SU-DHL-6 (cell line): Measurements from ENCODE around the gene TROAP.

ENCODE experiments used
- EZH2phosphoT487 ChIP-seq: fragments of 200-600 bp; sonication (generic), shearing (Covaris generic); conservative IDR thresholded peaks from 2 replicates; pipeline ENCODE4 v1.6.1; 2018; ENCODE audit warnings: mild to moderate bottlenecking, antibody characterized with exemption, low read length, moderate library complexity, mixed read lengths
- TF ChIP-seq, protein P1 (sequence below): fragments of 200-600 bp; sonication (generic); IDR thresholded peaks from one replicate; pipeline ENCODE4 v1.5.1; 2017; ENCODE audit warnings: antibody characterized with exemption, mild to moderate bottlenecking, low read length, moderate library complexity; ENCODE audit not compliant: insufficient read depth, poor library complexity, severe bottlenecking

DNA sequence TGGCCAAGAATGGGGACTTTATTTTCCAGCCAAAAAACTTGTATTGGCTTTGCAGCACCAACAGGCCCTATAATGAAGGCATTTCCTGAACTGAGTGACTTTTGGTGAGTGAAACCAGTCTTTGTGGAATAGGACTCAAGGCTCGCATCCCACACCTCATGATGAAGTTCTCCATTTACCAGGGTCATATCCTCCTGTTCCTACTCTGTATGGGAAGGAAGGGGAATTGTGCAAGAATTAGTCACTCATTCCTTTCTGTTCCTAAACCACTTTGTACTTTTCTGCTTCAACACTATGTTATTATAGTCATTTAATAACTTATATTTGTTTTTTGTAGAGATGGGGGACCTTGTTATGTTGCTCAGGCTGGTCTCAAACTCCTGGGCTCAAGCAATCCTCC lies 41.9 kb downstream of the TROAP start:
- TF ChIP-seq, protein P1, sequence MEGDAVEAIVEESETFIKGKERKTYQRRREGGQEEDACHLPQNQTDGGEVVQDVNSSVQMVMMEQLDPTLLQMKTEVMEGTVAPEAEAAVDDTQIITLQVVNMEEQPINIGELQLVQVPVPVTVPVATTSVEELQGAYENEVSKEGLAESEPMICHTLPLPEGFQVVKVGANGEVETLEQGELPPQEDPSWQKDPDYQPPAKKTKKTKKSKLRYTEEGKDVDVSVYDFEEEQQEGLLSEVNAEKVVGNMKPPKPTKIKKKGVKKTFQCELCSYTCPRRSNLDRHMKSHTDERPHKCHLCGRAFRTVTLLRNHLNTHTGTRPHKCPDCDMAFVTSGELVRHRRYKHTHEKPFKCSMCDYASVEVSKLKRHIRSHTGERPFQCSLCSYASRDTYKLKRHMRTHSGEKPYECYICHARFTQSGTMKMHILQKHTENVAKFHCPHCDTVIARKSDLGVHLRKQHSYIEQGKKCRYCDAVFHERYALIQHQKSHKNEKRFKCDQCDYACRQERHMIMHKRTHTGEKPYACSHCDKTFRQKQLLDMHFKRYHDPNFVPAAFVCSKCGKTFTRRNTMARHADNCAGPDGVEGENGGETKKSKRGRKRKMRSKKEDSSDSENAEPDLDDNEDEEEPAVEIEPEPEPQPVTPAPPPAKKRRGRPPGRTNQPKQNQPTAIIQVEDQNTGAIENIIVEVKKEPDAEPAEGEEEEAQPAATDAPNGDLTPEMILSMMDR, result no peak
- TF ChIP-seq EZH2phosphoT487, result no peak
